GM21737 (cell line): ENCODE results near the gene PRR12.

Experiments used
- ATAC-seq: cut with Tn5 transposase; IDR thresholded peaks from one replicate; pipeline ENCODE4 v1.9.1; 2021; ENCODE audit warnings: mild to moderate bottlenecking, moderate library complexity; ENCODE audit not compliant: unreplicated experiment

The PRR12 gene

DNA sequence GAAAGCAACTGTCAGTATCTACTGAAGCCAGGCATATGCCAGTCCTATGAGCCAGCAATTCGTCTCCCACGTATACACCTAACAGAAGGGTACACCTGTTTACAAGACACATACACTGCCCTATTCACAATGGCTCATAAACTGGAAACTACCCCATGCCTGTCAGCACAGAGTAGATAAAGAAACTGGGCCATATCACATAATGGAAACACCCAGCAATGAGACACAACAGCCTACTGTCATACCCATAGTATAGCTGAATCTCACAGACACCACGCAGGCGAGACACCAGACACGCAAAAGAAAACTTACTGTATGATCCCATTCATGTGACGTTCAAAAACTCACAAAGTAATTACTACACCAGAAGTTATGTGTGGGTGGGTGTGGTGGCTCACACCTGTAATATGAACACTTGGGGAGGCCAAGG is 26.4 kb upstream of the PRR12 start:
- no peak for ATAC-seq

DNA sequence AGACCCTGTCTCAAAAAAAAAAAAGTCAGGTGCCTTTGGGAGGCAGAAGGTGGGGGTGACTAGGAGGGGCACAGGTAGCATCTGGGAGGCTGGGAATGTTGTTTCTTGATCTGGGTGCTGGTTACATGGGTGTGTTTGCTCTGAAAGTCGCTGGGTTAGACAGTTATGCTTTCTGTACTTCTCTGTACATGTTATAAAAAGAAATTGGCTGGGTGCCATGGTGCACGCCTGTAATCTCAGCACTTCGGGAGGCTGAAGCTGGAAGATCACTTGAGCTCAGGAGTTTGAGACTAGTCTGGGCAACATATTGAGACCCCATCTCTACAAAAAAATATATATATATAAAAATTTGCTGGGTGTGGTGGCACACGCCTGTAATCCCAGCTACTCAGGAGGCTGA is 25.7 kb upstream of the PRR12 start:
- ATAC-seq = no peak

DNA sequence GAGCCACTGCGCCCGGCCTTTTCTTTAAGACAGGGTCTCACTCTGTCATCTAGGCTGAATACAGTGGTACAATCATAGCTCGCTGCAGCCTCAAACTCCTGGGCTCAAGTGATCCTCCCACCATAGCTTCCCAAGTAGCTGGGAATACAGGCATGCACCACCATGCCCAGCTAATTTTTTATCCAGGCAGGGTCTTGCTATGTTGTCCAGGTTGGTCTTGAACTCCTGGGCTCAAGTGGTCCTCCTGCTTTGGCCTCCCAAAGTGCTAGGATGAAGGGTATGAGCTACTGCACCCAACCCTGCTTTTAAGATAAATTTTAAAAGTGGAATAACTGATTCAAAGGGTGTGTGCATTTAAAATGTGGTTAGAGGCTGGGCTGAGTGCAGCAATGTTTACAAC is 24.7 kb upstream of the PRR12 start:
- no peak for ATAC-seq

DNA sequence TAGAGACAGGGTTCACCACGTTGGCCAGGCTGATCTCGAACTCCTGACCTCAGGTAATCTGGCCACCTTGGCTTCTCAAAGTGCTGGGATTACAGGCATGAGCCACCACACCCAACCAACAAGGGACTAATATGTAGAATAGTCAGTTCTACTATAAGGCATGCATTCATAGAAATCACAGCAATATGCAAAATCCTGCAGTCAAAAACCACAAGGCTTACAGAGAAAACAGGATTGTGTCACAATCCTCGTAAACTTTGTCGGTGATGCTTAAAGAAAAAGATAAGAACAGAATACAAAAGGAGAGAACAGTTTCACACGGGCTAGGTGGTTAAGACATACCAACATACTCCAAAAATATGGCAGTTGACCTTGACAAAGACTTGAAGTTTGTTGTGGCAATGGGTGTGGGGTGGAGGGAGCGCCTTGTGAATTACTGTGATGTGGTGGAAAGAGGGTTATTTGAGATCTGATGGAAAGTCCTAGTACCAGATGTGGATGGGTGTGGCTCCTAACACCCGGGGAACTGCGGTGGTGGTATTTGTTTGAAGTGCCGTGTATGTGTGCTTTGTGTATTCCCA is 23.0 kb upstream of the PRR12 start:
- ATAC-seq = no peak

DNA sequence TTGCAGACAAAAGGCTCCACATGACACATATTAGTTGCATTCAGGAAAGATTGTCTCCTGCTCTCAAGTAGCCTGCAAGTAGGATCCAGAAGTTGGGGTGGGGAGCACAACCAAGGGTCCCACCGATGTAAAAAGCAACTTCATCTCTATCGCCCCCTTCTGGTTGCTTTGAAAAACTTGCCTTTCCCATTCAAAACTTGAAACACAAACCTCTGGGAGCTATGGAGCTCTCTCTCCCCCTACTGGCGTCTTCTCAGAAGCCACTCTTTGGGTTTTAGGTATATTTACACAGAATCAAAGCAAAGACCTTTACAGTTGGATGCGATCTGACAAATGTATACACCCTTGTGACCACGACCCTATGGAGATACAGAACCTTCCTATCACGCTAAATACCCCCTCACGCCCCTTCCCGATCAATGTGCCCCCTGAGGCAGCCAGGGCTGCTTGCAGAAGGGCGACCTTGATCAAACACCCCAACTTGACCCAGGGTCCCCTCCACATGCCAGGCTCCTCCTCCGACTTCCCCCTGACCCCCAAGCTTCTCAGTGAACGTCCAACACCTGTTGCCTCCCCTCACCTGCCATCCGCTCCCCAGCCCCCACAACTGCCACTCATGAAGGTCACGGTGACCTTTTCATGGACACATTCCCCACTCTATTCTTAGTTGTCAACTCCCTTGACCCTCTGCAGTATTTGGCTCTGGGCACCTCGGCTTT is 20.7 kb upstream of the PRR12 start:
- ATAC-seq = no peak

DNA sequence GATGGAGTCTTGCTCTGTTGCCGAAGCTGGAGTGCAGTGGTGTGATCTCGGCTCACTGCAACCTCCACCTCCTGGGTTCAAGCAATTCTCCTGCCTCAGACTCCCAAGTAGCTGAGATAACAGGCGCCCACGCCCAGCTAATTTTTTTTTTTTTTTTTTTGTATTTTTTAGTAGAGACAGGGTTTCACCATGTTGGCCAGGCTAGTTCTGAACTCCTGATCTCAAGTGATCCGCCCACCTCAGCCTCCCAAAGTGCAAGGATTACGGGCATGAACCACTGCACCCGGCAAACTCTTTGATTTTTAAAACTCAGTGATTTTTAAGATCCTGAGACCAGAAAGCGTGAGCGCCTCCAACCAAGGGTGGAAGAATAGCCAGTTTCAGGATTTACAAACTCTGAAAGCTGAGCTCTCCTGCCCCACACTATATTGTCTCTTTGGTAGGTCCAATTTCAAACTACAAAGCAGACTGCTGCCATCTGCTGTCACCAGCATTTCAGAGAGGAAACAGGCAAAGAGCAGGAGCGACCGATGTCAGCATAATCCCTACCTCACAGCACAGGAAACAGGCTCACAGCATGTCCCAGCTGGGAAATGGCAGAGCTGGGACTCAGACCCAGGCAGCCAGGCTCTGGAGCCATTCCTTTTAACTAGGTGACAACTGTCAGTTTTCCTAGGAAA is 19.8 kb upstream of the PRR12 start:
- no peak for ATAC-seq

DNA sequence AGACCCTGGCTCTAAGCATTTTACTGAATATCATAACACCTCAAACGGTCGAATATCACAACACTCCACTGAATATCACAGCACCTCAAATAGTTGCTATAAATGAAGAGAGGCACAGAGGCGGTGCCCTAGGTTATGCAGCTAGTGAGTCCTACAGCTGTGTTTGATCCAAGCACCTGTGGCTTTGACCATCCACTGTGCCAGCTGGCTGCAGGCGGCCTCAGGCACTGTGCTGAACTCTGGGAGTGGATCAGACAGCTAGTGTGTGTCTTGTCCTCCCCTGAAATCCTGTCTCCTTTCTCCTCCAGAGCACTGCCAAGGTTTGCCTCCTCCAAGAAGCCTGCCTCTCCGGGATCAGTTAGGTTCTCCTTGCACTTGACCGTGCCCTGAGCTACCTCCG is 18.0 kb upstream of the PRR12 start:
- ATAC-seq = no peak

DNA sequence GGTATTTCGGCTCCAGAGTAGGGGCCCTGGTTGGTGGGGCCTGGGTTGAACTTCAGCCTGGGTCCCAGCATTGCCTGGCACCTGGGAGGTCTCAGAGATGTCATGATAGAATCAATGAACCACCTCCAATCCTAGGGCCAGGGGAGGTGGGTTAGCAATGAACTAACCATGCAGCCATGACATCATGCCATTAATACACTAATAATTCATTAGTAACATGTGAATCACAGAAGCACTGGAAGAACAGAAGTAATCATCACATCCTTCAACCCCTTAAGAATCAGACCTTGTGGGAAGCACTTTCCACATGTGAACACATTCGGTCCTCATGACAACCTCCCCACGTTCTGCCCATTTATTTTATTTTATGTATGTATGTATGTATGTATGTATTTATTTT is 17.6 kb upstream of the PRR12 start:
- no peak for ATAC-seq

DNA sequence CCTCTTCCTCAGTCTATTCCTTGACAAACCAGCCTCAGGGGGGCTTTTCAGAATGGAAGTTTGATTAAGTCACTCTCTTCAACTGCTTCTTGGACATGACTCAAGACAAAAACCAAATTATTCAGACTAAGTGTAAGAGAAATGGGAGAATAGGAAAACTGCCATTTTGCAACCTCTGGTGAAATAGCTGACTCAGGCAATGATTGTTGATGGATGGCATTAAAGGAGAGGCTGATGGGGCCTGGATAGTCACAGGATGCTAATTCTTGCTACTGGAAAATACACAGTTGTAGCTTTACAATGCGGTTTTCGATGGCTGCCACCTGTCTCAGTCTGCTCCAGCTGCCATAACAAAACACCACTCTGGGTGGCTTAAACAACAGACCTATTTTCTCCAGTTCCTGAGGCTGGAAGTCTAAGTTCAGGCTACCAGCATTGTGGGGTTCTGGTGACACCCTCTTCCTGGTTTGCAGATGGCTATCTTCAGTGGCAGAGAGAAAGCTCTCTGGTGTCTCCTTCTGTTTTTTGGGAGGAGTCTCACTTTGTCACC is 16.7 kb upstream of the PRR12 start:
- no peak for ATAC-seq

DNA sequence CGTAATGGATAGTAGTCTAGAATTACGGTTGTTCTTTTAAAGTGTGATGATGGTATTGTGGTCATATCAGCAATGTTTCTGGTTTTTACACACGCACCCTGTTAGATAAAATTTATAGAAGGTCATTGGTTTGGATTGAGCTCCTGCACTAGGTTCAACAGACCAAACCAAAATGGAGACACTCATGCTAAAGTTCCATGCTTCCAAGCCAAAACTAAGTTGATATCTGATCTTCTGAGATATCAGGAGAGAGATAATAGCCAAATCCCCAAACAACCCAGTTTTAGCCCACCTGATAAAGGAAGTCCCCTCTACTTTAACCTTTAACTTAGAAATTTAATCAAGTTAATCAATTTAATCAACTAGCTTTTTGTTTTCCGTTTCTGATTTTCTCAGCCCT is 11.8 kb upstream of the PRR12 start:
- ATAC-seq = no peak

DNA sequence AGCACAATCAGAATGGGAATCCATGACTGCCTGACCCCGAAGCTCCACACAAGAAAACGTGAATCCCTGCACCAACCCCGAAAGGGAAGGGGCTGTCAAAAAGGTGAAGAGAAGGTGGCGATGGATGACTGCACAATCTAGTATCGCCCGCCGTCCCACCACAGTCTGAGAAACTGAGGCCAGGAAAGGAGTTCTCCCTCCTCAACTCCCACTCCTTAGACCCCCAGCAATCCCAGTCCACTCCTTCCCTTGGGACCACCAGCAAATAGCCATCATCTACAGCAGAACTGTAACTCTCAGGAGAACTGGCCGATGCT is 11.1 kb upstream of the PRR12 start:
- ATAC-seq = no peak

DNA sequence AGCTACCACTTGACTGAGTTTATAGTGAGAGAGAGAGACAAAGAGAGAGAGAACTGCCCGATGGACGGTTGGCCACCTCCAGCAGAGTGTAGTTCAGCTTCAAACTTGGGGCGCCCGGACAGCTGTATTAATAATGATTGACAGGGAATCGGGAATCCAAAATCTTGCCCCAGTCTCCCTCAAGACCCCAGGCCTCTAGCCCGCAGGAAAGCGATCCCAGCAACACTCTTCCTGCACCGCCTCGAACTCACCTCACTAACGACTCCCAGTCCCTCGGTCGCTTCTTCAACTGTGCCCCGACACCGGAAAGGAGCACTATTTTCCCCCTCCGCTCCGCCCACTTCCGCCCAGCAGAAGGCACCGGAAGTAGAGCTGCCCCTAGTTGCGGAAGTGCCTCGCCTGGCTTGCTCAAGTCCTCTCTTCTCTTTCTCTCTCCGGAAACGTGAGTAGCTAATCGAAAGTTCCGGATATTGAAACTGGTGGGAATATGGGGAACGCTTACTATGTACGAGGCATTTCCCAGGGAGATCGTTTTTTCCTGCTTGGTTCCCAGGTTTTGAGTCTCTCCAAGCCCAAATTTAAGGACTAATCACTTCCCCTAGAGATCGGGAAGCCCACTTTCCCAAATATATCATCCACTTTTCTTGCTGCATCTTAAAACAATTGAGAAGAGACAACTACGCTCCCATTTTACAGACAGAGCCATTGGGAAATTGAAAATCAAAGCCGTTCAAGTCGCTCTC is 10.5 kb upstream of the PRR12 start, which contains the start of gene NOSIP:
NOSIP (minus strand) TSS at position 293 of the 743 bp plus-strand sequence. CDS start 19,865 bp downstream, outside the sequence.
- peak; percentile 72 for ATAC-seq

DNA sequence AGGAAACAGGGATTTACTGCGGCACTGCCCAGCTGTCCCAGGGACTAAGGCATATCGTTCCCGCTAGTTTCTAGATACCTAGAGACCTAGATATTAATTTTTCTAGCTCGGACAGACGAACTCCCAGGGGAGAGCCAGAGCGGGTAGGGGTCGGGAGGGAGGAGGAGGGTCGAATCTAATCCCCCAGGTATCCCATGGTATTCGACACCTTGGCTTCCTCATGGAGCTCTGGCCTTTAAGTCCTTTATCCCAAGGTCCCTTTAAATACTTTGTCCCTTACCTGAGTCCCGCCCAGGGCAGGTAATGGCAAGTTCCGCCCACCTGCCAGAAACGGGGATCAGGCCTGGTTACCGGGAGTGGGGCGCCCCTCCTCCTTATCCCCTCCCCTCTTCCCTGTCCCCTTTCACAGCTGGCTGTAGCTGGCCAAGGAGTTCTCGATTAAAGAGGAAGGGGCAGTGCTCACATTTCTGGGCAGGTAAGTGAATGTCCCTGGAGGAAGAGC is 9.9 kb upstream of the PRR12 start, which contains the start of gene PRRG2:
PRRG2 (plus strand) TSS at position 310 of the 502 bp plus-strand sequence. CDS start 1,904 bp downstream, outside the sequence.
- no peak for ATAC-seq

DNA sequence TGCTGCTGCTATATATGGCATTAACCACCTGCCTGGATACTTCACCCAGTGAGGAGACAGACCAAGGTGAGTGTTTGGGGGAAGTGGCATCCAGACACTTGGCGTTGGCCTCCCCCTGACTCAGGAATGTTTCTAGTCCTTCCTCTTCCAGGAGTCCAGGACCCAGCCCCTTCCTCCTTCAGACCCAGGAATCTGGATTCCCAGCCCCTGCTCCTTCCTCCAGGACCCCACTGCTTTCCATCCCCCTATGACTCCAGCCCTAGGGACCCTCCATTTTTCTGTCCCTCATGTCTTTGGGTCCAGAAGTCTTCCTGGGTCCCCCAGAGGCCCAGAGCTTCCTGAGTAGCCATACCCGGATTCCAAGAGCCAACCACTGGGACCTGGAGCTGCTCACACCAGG is 7.7 kb upstream of the PRR12 start:
- no peak for ATAC-seq

DNA sequence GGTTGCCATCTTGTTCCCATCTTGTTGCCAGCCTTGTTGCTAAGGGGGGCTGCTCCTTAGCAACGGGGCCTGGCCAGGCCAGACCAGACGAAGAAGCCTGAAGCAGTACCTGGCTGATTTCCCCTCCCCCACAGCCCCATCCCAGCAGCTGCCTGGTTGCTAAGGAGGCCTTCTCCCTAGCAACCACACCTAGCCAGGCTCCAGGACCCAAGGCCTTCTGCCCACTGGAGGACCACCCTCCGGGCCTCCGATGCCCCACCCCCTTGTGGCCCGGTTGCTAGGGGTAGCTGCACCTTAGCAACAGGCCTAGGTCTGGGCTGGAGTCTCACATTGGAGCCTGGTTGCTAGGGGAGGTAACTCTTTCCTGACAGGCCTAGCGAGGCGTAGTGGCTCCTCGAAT is 6.0 kb upstream of the PRR12 start:
- no peak for ATAC-seq

DNA sequence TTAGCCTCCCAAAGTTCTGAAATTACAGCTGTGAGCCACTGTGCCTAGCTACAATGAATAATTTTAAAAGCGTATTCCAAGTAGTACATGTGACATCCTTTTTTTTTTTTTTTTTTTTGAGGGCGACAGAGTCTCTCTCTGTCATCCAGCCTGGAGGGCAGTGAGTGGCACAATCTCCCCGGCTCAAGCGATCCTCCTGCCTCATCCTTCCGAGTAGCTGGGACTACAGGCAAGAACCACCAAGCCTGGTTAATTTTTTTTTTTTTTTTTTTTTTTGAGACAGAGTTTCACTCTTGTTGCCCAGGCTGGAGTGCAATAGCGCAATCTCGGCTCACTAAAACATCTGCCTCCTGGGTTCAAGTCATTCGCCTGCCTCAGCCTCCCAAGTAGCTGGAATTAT is 3.8 kb upstream of the PRR12 start:
- ATAC-seq = no peak

DNA sequence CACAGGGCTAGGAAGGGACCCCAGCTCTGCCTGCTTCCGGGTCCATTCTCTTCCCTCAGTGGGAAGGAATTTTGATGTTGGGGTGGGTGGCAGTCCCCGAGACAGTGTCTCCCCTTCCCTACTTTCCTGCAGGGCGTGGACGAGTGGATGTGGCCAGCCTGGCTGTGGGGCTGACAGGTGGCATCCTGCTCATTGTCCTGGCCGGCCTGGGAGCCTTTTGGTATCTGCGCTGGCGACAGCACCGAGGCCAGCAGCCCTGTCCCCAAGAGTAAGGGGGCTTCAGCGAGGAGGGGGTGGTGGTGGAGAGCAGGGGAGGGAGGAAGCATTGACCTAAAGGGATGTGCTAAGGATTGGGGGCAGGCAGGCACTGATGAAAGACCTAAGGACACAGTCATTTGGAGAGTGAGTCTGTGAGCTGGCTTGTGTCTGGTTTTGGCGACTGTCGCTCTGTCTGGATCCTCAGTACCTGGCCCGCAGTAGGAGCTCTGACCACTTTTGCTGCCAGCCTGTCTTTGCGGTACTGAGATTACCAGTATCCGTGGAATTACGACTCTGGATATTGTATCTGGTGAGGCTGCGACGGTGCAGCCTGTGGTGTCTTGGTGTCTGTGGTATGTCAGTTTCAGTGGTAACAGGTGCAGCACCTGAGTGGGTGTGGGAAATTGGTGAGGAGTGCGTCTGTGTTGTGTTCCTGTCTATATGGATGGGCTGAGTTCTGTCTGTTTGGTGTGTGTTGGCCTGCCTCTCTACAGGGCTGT is 2.4 kb upstream of the PRR12 start:
- ATAC-seq = no peak

DNA sequence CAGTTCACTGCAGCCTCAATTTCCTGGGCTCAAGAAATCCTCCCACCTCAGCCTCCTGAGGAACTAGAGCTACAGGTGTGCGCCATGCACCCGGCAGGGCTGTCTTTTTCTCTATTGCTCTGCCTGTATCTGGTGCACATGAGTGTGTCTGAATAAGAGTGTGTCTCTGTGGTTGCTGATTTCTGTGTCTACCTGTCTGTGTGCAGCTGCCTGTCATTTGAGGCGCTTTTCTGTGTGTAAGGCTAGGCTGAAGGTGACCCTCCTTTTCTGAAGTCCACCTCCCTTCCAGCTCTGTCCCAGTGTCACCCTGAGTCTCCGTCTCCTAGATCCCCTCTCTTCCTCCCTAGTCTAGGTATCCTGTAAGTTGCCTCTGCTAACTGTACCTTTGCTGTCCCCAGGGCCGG is 1.5 kb upstream of the PRR12 start:
- ATAC-seq = no peak

DNA sequence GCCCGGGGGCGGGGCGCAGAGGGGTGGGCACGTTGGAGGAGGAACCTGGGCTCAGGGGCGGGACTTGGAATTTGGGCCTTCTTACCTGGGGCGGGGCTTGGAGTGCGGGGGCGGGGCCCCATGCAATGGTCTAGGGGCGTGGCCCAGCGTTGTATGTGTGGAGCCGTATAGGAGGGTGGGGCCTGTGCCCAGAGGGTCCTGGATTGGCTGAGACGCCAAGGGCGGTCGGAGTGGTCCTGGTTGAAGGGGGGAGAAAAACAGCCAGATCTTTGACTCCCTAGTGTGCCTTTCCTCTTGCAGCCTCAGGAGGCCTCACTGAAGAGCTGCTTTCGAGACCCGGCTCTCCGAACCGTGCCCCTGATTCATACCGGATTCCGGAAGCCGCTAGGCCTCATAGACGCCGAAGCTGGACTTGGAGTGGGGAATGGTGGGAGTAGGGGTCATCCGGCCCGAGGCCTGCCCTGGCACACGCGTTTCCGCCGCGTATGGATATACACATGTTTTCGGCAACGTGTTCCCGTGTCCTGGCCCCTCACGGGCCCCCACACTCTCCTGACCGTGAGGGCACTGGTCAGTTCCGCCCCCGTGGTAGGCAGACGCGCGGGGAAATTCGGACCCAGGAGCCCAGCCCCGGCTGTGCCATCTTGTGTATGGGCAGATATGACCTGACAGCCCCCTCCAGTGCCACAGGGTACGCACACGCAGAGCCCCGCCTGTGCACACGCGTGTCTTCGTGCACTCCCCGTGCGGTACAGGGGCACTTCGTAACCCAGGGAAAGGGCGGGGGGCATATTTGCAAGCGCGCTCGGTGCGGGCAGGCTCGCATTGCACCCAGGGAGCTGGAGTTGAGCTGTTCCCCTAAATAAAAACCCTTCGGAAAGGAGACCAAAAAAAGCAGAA is 661 bp upstream of the PRR12 start:
- peak; percentile 62 for ATAC-seq
